HepG2 (cell line): ENCODE measurements around the gene DOK5. TPM values are rescaled to one million over a fixed set of nuclear protein-coding genes. Genes with fewer than 3 reads are reported as not detected.
A peak's percentile ranks its signal among the peaks of the same experiment; 100 is the strongest.

Source experiments
- ATAC-seq: fragments of 200-7000 bp; cut with Tn5 transposase; 3 replicates; pipeline ENCODE4 v1.9.1; 2020; ENCODE audit warnings: mild to moderate bottlenecking, moderate library complexity
- BruUV-seq: library from RNA; stranded (reverse); fragments of 400-500 nt; replicated peaks from 2 replicates; lab custom pipeline; 2021; lab: Mats Ljungman, UMichigan
- CTCF ChIA-PET: fragments of 300-600 bp; formaldehyde crosslinking; extraction: SDS; loops from one replicate; lab custom pipeline; 2021; ENCODE audit warnings: low total read pairs, inconsistent platforms, low intra/inter-chr PET ratio; lab: Yijun Ruan, JAX
- POLR2A ChIA-PET: fragments of 350-600 bp; sonication (Branson Sonifier 250); formaldehyde crosslinking; loops from one replicate; lab custom pipeline; 2020; ENCODE audit warnings: antibody characterized with exemption, inconsistent platforms; lab: Yijun Ruan, JAX
- DNase-seq: peaks from one replicate; pipeline ENCODE4 v3.0.0-alpha.2; 2015; ENCODE audit warnings: low spot score
- FAIRE-seq: peaks from 3 replicates; lab custom pipeline; 2011; peaks lifted over from hg19 to GRCh38; lab: Jason Lieb, UNC
- H2AFZ ChIP-seq: one replicate; pipeline ENCODE4 v1.6.1; 2011; ENCODE audit warnings: low read length, inconsistent platforms
- H3K27ac ChIP-seq: fragments of 300-600 bp; 3 replicates; pipeline ENCODE4 v1.8.0; 2011; ENCODE audit warnings: mixed run types, mild to moderate bottlenecking, mixed read lengths, low read length, inconsistent platforms; ENCODE audit not compliant: insufficient read depth; ENCODE audit errors: extremely low read length
- H3K27me3 ChIP-seq, 2 experiments: fragments of 200-600 bp in 1 of 2; 2 replicates in 1 of 2; 3 replicates in 1 of 2; pipeline versions ENCODE4 v1.6.0 to v1.8.0; 2011; ENCODE audit warnings: low read length in 2 of 2, mild to moderate bottlenecking in 2 of 2, moderate library complexity in 2 of 2, inconsistent platforms in 1 of 2; ENCODE audit not compliant: insufficient read depth in 2 of 2, control insufficient read depth in 1 of 2
- H3K36me3 ChIP-seq, 2 experiments: fragments of 200-600 bp in 1 of 2; replicated peaks in 1 of 2; 2 replicates in 1 of 2; 3 replicates in 1 of 2; pipeline versions ENCODE4 v1.5.1 to v1.8.0; 2011; ENCODE audit warnings: low read length in 2 of 2, inconsistent platforms in 1 of 2; ENCODE audit not compliant: insufficient read depth in 2 of 2, control insufficient read depth in 1 of 2
- H3K4me1 ChIP-seq: 2 replicates; pipeline ENCODE4 v1.5.1; 2012; ENCODE audit warnings: low read length, inconsistent platforms; ENCODE audit not compliant: insufficient read depth
- H3K4me2 ChIP-seq: 2 replicates; pipeline ENCODE4 v1.6.0; 2011; ENCODE audit warnings: low read depth, low read length, inconsistent platforms
- H3K4me3 ChIP-seq, 3 experiments: fragments of 200-600 bp in 1 of 3; sonication (generic), shearing (Covaris generic) in 1 of 3; replicated peaks in 1 of 3; 2 replicates each; pipeline ENCODE4 v1.5.1; 2011 to 2016; ENCODE audit warnings: low read length in 3 of 3, inconsistent platforms in 2 of 3, low read depth in 2 of 3, mild to moderate bottlenecking in 2 of 3, control low read depth in 1 of 3, mixed read lengths in 1 of 3; ENCODE audit not compliant: insufficient read depth in 1 of 3
- H3K79me2 ChIP-seq: one replicate; pipeline ENCODE4 v1.6.1; 2011; ENCODE audit warnings: low read length, inconsistent platforms; ENCODE audit not compliant: insufficient read depth
- H3K9ac ChIP-seq: 2 replicates; pipeline ENCODE4 v1.6.0; 2011; ENCODE audit warnings: mild to moderate bottlenecking, low read depth, low read length, inconsistent platforms; ENCODE audit not compliant: insufficient read depth
- H3K9me3 ChIP-seq: 2 replicates; pipeline ENCODE4 v1.5.1; 2012; ENCODE audit warnings: mild to moderate bottlenecking, low read length
- H4K20me1 ChIP-seq: 2 replicates; pipeline ENCODE4 v1.6.0; 2011; ENCODE audit warnings: inconsistent platforms, mild to moderate bottlenecking, low read length, moderate library complexity; ENCODE audit not compliant: insufficient read depth
- ATF7 ChIP-seq, 2 experiments: fragments of 450-650 bp in 1 of 2; sonication (generic) in 1 of 2; formaldehyde crosslinking in 1 of 2; IDR thresholded peaks; 2 replicates each; pipeline versions ENCODE4 v1.4.0 to v1.6.1; 2016 to 2020; ENCODE audit warnings: antibody characterized with exemption in 1 of 2, mild to moderate bottlenecking in 1 of 2, missing genetic modification reagents in 1 of 2
- MAFF ChIP-seq: IDR thresholded peaks from 2 replicates; pipeline ENCODE4 v1.6.1; 2011; ENCODE audit warnings: low read depth, low read length, improper control_type of control experiment
- MAFK ChIP-seq, 2 experiments: IDR thresholded peaks in 1 of 2; conservative IDR thresholded peaks in 1 of 2; 2 replicates each; pipeline ENCODE4 v1.6.1; 2011; ENCODE audit warnings: improper control_type of control experiment in 2 of 2, low read length in 2 of 2
- MIXL1 ChIP-seq: IDR thresholded peaks from 2 replicates; pipeline ENCODE4 v1.6.1; 2016
- NCOA2 ChIP-seq: sonication (generic); formaldehyde crosslinking; IDR thresholded peaks from 2 replicates; pipeline ENCODE4 v1.8.0; 2022; ENCODE audit warnings: inconsistent platforms
- RAD51 ChIP-seq: fragments of 450-650 bp; IDR thresholded peaks from 2 replicates; pipeline ENCODE4 v1.6.1; 2016; ENCODE audit warnings: borderline replicate concordance
- ZNF563 ChIP-seq: sonication (generic); formaldehyde crosslinking; IDR thresholded peaks from 2 replicates; pipeline ENCODE4 v1.8.0; 2022; ENCODE audit warnings: mild to moderate bottlenecking, moderate library complexity, missing genetic modification reagents
- ZNF609 ChIP-seq: sonication (generic); formaldehyde crosslinking; IDR thresholded peaks from 2 replicates; pipeline ENCODE4 v1.4.0; 2020; ENCODE audit warnings: mild to moderate bottlenecking, missing genetic modification reagents, borderline replicate concordance
- WGBS: methylation state at CpG from one replicate; pipeline ENCODE4 v1.1.6; 2017; ENCODE audit warnings: low lambda C conversion rate; 5-methylcytosine and 5-hydroxymethylcytosine counted together
- in situ Hi-C: cut with HindIII; loops from 2 replicates; pipeline ENCODE4 v1.10.0; 2017; ENCODE audit warnings: low pct_unique_long_range_greater_than_20kb; ENCODE audit not compliant: extremely low pct_ligation_motif_present
- intact Hi-C: fragments of 100-400 bp; cut with micrococcal nuclease; formaldehyde crosslinking; loops from one replicate; pipeline ENCODE4 v1.10.0; 2022; ENCODE audit not compliant: unreplicated experiment
- polyA plus RNA-seq, 8 experiments: library from polyadenylated mRNA; depleted of rRNA in 3 of 8; stranded (reverse) in 7 of 8; unstranded in 1 of 8; fragments of >200 nt; fragmentation: Illumina TruSeq in 4 of 8; extraction: Trizol in 4 of 8; gene quantifications; 2 replicates each; pipeline versions ENCODE4 v1.2.1 to v1.2.3, GENCODE V29; 2011 to 2016; ENCODE audit warnings: low read depth in 4 of 8, missing spikeins in 1 of 8, mixed read lengths in 1 of 8; ENCODE audit not compliant: insufficient read depth in 1 of 8
- total RNA-seq, 5 experiments: library from RNA; depleted of rRNA; stranded (reverse); fragments of >200 nt; fragmentation: Illumina TruSeq; extraction: Trizol; gene quantifications; 2 replicates each; pipeline ENCODE4 v1.2.3, GENCODE V29; 2016; ENCODE audit warnings: low read depth in 1 of 5

Gene DOK5
- total and polyA plus RNA-seq, 2 of the 13 experiments (the other 11 are each of a cell fraction or from before 2014, with no cell fraction given): not detected

- intact Hi-C loops: no loop called here
- TF ChIP-seq ZNF563 (CRISPR knock-in tag) (no peak), RAD51 (peak; percentile 17; the same call in 1 of the 2 replicates), ATF7 (IDR thresholded peaks at IDR 0.05) (peak; percentile 31; the same call in 1 of the 2 replicates), ATF7 (CRISPR knock-in tag; IDR thresholded peaks at IDR 0.05) (no peak)
- TF ChIP-seq, all 625 proteins: peak for 2
- no peaks in the 10 kb centered on the region for H3K79me2 ChIP-seq
- no TSS peak for BruUV-seq
- H3K4me2 ChIP-seq: no peak overlapping the region
- no peak overlapping the region for H3K4me3 ChIP-seq
- H3K27ac ChIP-seq: no peak overlapping the region
- H3K9me3 ChIP-seq: no peaks in the 10 kb centered on the region
- ChIA-PET CTCF (no interaction called here), POLR2A (no interaction called here)
- H2AFZ ChIP-seq: no peak overlapping the region
- H3K27me3 ChIP-seq: peaks cover 0 to under 1% of the 10 kb centered on the region in 2 experiments; a peak in 2 of 5 replicates
- in situ Hi-C loops: no loop called here
- FAIRE-seq (no peak), DNase-seq (no peak), ATAC-seq (no peak)
- H3K4me1 ChIP-seq: no peaks in the 10 kb centered on the region
- 17% methylated on average over 3 of the region's 3 CpGs for WGBS
- no peaks in the 10 kb centered on the region for H3K36me3 ChIP-seq
- no peak overlapping the region for H3K9ac ChIP-seq
- H4K20me1 ChIP-seq: no peaks in the 10 kb centered on the region
Measured at GRCh38 chr20:54466127-54466526, 9.3 kb upstream of the DOK5 start.

GRCh38 chr20:54467622-54468021 is 7.8 kb upstream of the DOK5 start:
- no peak for ATAC-seq
- FAIRE-seq: no peak
- POLR2A ChIA-PET: no interaction called here
- Histone ChIP-seq H3K4me1 (no peaks in the 10 kb centered on the region), H3K36me3 (no peaks in the 10 kb centered on the region), H3K9me3 (no peaks in the 10 kb centered on the region), H3K4me2 (no peak overlapping the region), H4K20me1 (no peaks in the 10 kb centered on the region), H3K4me3 (no peak overlapping the region), H3K79me2 (no peaks in the 10 kb centered on the region), H3K9ac (no peak overlapping the region), H3K27me3 (peaks cover 0 to 6% of the 10 kb centered on the region in 2 experiments; a peak in 2 of 5 replicates), H2AFZ (no peak overlapping the region), H3K27ac (no peak overlapping the region)
- intact Hi-C loops (no loop called here), in situ Hi-C loops (no loop called here)
- TF ChIP-seq MIXL1 (CRISPR knock-in tag) (no peak), MAFF (0 out of 2 replicates have a peak, but pooled peaks have one; percentile 26), ZNF609 (CRISPR knock-in tag) (no peak), MAFK (conservative IDR thresholded peaks at IDR 0.05 in 1 of 2, IDR thresholded peaks at IDR 0.05 in 1 of 2; ENCODE audit: low read length in 2 of 2) (peak; percentile 54 to 56), NCOA2 (no peak)
- WGBS: 5% methylated on average over 2 of the region's 2 CpGs
- no TSS peak for BruUV-seq
- DNase-seq: no peak
- CTCF ChIA-PET: no interaction called here
